GM18505 (cell line): ENCODE data around the gene RAB15.
"Not testable (repeated sequence)": the region's sequence is repeated elsewhere in the genome, so short reads cannot be mapped to it uniquely, and the experiment has no call there.

Experiments
- ATAC-seq: cut with Tn5 transposase; IDR thresholded peaks from one replicate; pipeline ENCODE4 v1.9.1; 2021; ENCODE audit not compliant: unreplicated experiment
- POLR2A ChIP-seq: IDR thresholded peaks from 4 replicates; pipeline ENCODE4 v1.6.1; 2011; ENCODE audit warnings: borderline replicate concordance; ENCODE audit not compliant: insufficient read depth, insufficient read length; ENCODE audit errors: extremely low read depth

RAB15 gene

DNA sequence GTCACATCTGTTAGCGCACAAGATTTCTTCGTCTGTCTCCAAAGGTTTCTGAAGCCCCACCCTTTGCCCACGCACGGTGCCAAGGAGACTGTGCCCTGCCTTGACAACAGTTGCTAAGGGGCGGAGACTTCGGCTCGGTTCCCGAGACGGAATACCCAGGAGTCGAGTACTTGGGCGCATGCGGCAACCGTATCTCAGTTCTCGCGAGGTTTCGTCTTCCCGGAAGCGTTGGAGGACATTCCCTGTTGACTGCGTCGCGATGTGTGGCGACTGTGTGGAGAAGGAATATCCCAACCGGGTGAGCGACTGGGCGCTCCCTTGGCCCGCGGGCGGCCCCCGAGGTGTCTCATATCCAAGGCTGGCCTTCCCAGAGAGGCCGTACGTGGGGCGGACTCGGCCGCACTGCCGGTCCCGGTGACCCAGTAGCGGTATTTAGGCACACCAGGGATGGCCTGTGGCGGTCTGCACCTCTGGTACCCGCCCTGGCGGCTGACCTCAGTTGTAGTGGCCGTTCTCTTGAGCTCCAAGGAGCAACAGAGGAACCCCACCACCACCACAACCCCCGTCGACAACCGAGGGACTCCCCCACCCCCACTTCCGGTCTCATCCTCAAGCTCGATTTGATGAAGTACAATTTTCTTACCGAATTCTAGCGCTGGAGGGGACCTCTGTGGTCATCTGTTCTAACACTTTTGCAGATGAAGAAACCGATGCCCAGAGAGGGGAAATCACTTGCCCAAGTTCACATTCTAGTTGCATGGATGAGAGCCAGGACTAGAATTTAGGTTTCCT lies 57.7 kb downstream of the RAB15 start, which contains the start of gene CHURC1:
Gene CHURC1 (plus strand): TSS at position 219 of the 792 bp plus-strand sequence. CDS start 41 bp downstream, at position 260.
- peak; percentile 91 for ATAC-seq
- TF ChIP-seq POLR2A: peak; percentile 96

DNA sequence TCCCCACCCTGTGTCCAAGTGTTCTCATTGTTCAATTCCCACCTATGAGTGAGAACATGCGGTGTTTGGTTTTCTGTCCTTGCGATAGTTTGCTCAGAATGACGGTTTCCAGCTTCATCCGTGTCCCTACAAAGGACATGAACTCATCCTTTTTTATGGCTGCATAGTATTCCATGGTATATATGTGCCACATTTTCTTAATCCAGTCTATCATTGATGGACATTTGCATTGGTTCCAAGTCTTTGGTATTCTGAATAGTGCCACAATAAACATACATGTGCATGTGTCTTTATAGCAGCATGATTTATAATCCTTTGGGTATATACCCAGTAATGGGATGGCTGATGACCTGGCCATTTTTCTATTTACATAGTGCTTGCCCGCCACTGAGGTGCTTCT lies 58.7 kb downstream of the RAB15 start:
- ATAC-seq: not testable (repeated sequence)

DNA sequence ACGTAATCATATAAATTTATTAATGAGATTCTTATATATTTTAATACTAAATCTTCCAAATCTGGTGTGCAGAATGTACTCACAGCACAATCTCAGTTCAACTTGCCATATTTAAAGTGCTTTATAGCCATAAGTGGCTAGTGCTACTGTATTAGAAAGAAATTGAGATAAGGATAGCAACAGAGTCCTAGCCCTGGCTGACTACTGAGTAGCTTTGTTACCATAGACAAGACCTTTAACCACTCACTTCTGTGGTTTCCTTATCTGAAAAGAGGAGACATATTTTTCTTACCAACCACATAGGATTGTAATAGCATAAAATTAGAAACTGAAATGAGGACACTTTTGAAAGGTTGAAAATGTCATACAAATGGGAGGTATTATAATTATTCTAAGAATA lies 59.9 kb downstream of the RAB15 start:
- ATAC-seq: no peak

DNA sequence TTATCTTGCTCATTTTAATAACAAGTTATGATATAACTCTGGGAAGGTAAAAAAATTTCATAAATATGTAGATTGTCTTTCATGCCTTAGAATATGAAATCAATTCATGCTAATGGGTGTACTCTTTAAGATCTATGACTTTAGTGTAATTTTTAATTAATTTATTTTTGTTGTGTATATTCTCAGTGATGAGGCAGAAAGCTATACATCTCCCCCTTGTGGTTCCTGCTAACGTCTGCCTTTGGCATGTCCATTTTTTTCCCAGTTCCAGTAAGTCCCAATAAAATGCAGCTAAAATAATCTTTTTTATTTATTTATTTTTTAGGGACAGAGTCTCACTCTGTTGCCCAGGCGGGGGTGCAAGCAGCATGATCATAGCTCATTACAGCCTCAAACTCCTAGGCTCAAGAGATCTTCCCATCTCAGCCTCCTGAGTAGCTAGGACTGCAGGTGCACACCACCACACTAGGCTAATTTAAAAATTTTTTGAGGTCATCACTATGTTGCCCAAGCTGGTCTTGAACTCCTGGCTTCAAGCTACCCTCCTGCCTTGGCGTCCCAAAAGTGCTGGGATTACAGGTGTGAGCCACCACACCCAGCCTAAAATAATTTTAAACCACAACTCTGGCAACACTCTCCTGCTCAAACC lies 61.2 kb downstream of the RAB15 start:
- no peak for TF ChIP-seq POLR2A
- ATAC-seq: no peak

More for the DNA sequence above, 59.9 kb downstream of the RAB15 start:
- TF ChIP-seq POLR2A: no peak

DNA sequence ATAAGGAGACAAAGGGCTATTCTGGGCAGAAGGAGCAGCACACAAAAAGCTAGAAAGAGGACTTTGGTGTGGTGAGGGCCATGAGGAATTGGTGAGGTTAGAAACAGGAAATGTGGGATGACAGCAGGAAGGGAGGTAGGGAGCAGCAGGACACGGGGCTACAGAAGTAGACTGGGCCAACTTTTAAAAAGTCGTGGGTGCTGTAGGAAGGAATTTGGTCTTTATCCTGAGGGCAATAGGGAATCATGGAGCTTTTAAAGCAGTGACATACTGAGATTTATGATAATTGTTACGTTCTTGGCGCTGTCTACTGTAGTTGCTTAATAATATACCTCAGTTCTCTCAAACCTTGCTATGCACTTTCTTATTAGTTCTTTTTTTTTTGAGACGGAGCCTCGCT lies 66.1 kb downstream of the RAB15 start:
- ATAC-seq: no peak

DNA sequence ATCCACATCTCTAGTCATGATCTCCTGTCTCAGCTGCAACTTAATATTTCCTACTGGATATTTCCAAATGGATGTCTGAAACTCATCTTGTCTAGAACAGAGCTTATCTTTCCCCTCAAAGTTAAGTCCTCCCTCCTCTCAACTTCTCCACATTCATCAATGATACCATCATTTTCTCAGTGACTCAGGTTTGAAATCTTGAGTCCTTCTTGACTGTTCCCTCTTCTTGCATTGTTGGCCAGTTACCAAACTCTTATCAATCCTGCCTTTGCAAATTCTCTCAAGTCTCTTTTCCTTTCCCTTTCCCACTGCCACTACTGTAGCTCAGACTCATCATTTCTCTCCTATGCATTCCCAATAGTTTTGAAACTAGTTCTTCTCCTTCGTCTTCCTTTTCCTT lies 72.2 kb downstream of the RAB15 start:
- no peak for ATAC-seq
- TF ChIP-seq POLR2A: no peak

More for the DNA sequence above, 66.1 kb downstream of the RAB15 start:
- TF ChIP-seq POLR2A: no peak
